Peyer's patch (tissue), 4 donors: ENCODE data around the gene MTLN. TPM values are rescaled to one million over a fixed set of nuclear protein-coding genes. Genes with fewer than 3 reads are reported as not detected.
"Not testable (repeated sequence)": the region's sequence is repeated elsewhere in the genome, so short reads cannot be mapped to it uniquely, and the experiment has no call there.

Experiments used
- DNase-seq, 3 donors: peaks; one replicate each; pipeline ENCODE4 v3.0.0-alpha.2; 2017 to 2019
- H3K27ac ChIP-seq, 4 donors: fragments of 200-600 bp; sonication (generic); one replicate each; pipeline ENCODE4 v1.5.1; 2016 to 2019
- H3K27me3 ChIP-seq, 2 donors: fragments of 200-600 bp; sonication (generic); one replicate each; pipeline ENCODE4 v1.5.1; 2019
- H3K36me3 ChIP-seq, 3 donors: fragments of 200-600 bp; sonication (generic); one replicate each; pipeline ENCODE4 v1.5.1; 2016 to 2019
- H3K4me1 ChIP-seq, 4 donors: fragments of 200-600 bp; sonication (generic); one replicate each; pipeline ENCODE4 v1.5.1; 2016 to 2019
- H3K4me3 ChIP-seq, 4 donors: fragments of 200-600 bp; sonication (generic); 1 replicate in 3 of 4; 2 replicates in 1 of 4; pipeline ENCODE4 v1.5.1; 2016 to 2019; ENCODE audit warnings: mild to moderate bottlenecking in 1 of 4
- H3K9me3 ChIP-seq, 4 donors: fragments of 200-600 bp; sonication (generic); one replicate each; pipeline ENCODE4 v1.5.1; 2016 to 2019; ENCODE audit warnings: mild to moderate bottlenecking in 1 of 4
- POLR2A ChIP-seq, 2 donors: fragments of 450-650 bp; IDR thresholded peaks; one replicate each; pipeline ENCODE4 v1.5.1; 2017; ENCODE audit warnings: antibody characterized with exemption in 2 of 2, mild to moderate bottlenecking in 2 of 2, moderate library complexity in 2 of 2
- total RNA-seq, 4 donors: library from RNA; depleted of rRNA; stranded (reverse); fragments of >200 nt; gene quantifications; one replicate each; pipeline ENCODE4 v1.1.0, GENCODE V29; 2016
- TF ChIP-seq, protein P1 (sequence below), 6 experiments: fragments of 450-650 bp in 4 of 6; fragments of 200-600 bp in 2 of 6; sonication (generic) in 1 of 6; IDR thresholded peaks; one replicate each; pipeline ENCODE4 v1.5.1; 2017 to 2019; ENCODE audit warnings: antibody characterized with exemption in 6 of 6, mild to moderate bottlenecking in 3 of 6, moderate library complexity in 1 of 6

The MTLN gene
- total RNA-seq, 4 donors from 2014 or later, result 33.0 to 153 (median 110) TPM

DNA sequence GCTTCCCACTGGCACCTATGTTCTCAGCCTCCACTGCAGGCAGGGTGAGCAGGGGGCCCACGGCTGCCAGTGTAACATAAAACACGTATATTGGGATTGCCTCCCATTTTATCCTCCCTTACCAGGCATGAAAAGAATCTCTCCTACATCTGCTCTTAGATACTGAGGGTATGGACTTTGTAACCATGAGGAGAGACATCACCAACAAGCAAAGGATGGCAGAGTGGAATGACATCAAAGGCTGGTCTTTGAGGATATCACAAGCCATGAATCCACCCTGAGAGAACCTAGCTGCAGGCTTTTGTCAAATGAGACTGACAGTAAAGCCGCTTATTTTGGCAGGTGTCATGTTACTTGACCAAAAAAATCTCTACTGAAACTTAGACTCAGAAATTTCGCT, 14.9 kb downstream of the MTLN start:
- DNase-seq, result no peak
- H3K27me3 ChIP-seq, result no peaks in the 10 kb centered on the region
- no peak overlapping the region for H3K4me3 ChIP-seq
- no peaks in the 10 kb centered on the region for H3K4me1 ChIP-seq
- no peaks in the 10 kb centered on the region for H3K36me3 ChIP-seq
- TF ChIP-seq, protein P1, sequence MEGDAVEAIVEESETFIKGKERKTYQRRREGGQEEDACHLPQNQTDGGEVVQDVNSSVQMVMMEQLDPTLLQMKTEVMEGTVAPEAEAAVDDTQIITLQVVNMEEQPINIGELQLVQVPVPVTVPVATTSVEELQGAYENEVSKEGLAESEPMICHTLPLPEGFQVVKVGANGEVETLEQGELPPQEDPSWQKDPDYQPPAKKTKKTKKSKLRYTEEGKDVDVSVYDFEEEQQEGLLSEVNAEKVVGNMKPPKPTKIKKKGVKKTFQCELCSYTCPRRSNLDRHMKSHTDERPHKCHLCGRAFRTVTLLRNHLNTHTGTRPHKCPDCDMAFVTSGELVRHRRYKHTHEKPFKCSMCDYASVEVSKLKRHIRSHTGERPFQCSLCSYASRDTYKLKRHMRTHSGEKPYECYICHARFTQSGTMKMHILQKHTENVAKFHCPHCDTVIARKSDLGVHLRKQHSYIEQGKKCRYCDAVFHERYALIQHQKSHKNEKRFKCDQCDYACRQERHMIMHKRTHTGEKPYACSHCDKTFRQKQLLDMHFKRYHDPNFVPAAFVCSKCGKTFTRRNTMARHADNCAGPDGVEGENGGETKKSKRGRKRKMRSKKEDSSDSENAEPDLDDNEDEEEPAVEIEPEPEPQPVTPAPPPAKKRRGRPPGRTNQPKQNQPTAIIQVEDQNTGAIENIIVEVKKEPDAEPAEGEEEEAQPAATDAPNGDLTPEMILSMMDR (IDR thresholded peaks at IDR 0.05), result no peak
- TF ChIP-seq POLR2A (IDR thresholded peaks at IDR 0.05), result no peak
- H3K9me3 ChIP-seq, result no peaks in the 10 kb centered on the region
- H3K27ac ChIP-seq, result no peak overlapping the region

- DNase-seq, H3K27me3 ChIP-seq, H3K4me3 ChIP-seq, H3K9me3 ChIP-seq, H3K36me3 ChIP-seq, H3K27ac ChIP-seq, H3K4me1 ChIP-seq: not testable (repeated sequence)
Measured at GRCh38 chr2:110190169-110190568, 22.2 kb downstream of the MTLN start.

- no peaks in the 10 kb centered on the region for H3K27me3 ChIP-seq
- no peaks in the 10 kb centered on the region for H3K4me1 ChIP-seq
- DNase-seq, result no peak
- TF ChIP-seq POLR2A (IDR thresholded peaks at IDR 0.05), result no peak
- TF ChIP-seq, protein P1 (IDR thresholded peaks at IDR 0.05), result no peak
- H3K4me3 ChIP-seq, result no peak overlapping the region
- no peak overlapping the region for H3K27ac ChIP-seq
- peaks cover 0 to 4% (median 0%) of the 10 kb centered on the region in 4 donors for H3K9me3 ChIP-seq
- H3K36me3 ChIP-seq, result no peaks in the 10 kb centered on the region
Measured at GRCh38 chr2:110182449-110182848, 29.9 kb downstream of the MTLN start.

- Histone ChIP-seq H3K27me3 (no peaks in the 10 kb centered on the region), H3K4me1 (no peaks in the 10 kb centered on the region), H3K4me3 (no peak overlapping the region), H3K9me3 (peaks cover 0 to 4% (median 0%) of the 10 kb centered on the region in 4 donors), H3K27ac (no peak overlapping the region), H3K36me3 (no peaks in the 10 kb centered on the region)
- DNase-seq, result no peak
- TF ChIP-seq POLR2A (IDR thresholded peaks at IDR 0.05), result no peak
Measured at GRCh38 chr2:110180036-110180435, 32.3 kb downstream of the MTLN start.

- Histone ChIP-seq H3K27ac (no peak overlapping the region), H3K36me3 (no peaks in the 10 kb centered on the region), H3K4me1 (no peaks in the 10 kb centered on the region), H3K27me3 (no peaks in the 10 kb centered on the region), H3K4me3 (no peak overlapping the region), H3K9me3 (no peaks in the 10 kb centered on the region)
- no peak for DNase-seq
- TF ChIP-seq, protein P1 (IDR thresholded peaks at IDR 0.05), result no peak
- no peak for TF ChIP-seq POLR2A (IDR thresholded peaks at IDR 0.05)
Measured at GRCh38 chr2:110173523-110173922, 38.8 kb downstream of the MTLN start.

DNA sequence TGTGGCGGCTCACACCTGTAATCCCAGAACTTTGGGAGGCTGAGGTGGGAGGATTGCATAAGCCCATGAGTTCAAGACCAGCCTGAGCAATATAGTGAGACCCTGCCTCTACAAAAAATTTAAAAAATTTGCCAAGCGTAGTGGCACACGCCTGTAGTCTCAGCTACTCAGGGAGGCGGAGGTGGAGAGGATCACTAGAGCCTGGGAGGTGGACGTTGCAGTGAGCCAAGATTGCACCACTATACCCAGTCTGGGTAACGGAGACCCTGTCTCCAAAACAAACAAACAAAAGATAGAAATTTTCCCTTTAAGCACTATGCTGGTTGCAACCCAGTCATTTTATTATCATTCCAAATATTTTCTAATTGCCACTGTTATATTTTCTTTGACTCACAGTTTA, 39.8 kb downstream of the MTLN start:
- TF ChIP-seq POLR2A (IDR thresholded peaks at IDR 0.05), result no peak
- TF ChIP-seq, protein P1 (IDR thresholded peaks at IDR 0.05), result no peak

GRCh38 chr2:110170102-110170501, 42.2 kb downstream of the MTLN start:
- Histone ChIP-seq H3K9me3 (no peaks in the 10 kb centered on the region), H3K27me3 (no peaks in the 10 kb centered on the region), H3K36me3 (no peaks in the 10 kb centered on the region), H3K4me3 (no peak overlapping the region), H3K4me1 (no peaks in the 10 kb centered on the region), H3K27ac (no peak overlapping the region)
- TF ChIP-seq POLR2A (IDR thresholded peaks at IDR 0.05), result no peak
- DNase-seq, result no peak

More for the DNA sequence above, 39.8 kb downstream of the MTLN start:
- Histone ChIP-seq H3K4me1 (no peaks in the 10 kb centered on the region), H3K27me3 (no peaks in the 10 kb centered on the region), H3K9me3 (no peaks in the 10 kb centered on the region), H3K4me3 (no peak overlapping the region), H3K36me3 (no peaks in the 10 kb centered on the region), H3K27ac (no peak overlapping the region)
- DNase-seq, result no peak
